Metanephros (tissue), 2 donors: ENCODE data around the gene PXT1. TPM values are rescaled to one million over a fixed set of nuclear protein-coding genes. Genes with fewer than 3 reads are reported as not detected.

Experiments
- small RNA-seq: library from RNA; depleted of rRNA; stranded (forward); fragments of <200 nt; gene quantifications from one replicate; pipeline ENCODE3, GENCODE V24; 2014; ENCODE audit warnings: low replicate concordance
- total RNA-seq: library from RNA; depleted of rRNA; stranded (reverse); fragments of >200 nt; gene quantifications from one replicate; pipeline ENCODE4 v1.2.3, GENCODE V29; 2014

Gene PXT1
- total RNA-seq, result not detected

GRCh38 chr6:36442671-36443470 lies at the start of gene PXT1, which contains the start of gene KCTD20:
TSS of gene PXT1 (minus strand) at chr6:36442854. CDS start at chr6:36426082, 16,772 bp downstream.
TSS of gene KCTD20 (plus strand) at chr6:36443000. CDS start at chr6:36470098, 27,098 bp downstream.

GRCh38 chr6:36387440-36388303 lies 55.0 kb downstream of the PXT1 start, which contains the start of gene ETV7:
TSS of gene ETV7 (minus strand) at chr6:36387669. CDS start at chr6:36387541, 128 bp downstream.

Small RNAs within 50 kb of the gene (small RNA-seq; reads per million reads assigned to genes)
- not detected for gene RN7SL502P

Other genes with a start within 250 kb of the PXT1 start
- 27.7 TPM for gene BRPF3, start 246.1 kb downstream of the PXT1 start, total RNA-seq
- 1.1 TPM for gene PNPLA1, start 172.8 kb downstream of the PXT1 start, total RNA-seq
- 0.58 TPM for gene BNIP5, start 106.0 kb downstream of the PXT1 start, total RNA-seq
- gene ETV7, start 55.2 kb downstream of the PXT1 start, total RNA-seq, result 0.29 TPM
- gene KCTD20, start 146 bp upstream of the PXT1 start, total RNA-seq, result 51.4 TPM
- gene STK38, start 104.6 kb upstream of the PXT1 start, total RNA-seq, result 29.0 TPM
- 204 TPM for gene SRSF3, start 151.5 kb upstream of the PXT1 start, total RNA-seq
- 27.4 TPM for gene CDKN1A, start 235.9 kb upstream of the PXT1 start, total RNA-seq